Psoas muscle (tissue), 8 donors: ENCODE results near the gene BTBD7. TPM values are rescaled to one million over a fixed set of nuclear protein-coding genes. Genes with fewer than 3 reads are reported as not detected.

ENCODE experiments used
- ATAC-seq, 4 donors: fragments of 200-7000 bp; cut with Tn5 transposase; one replicate each; pipeline ENCODE4 v1.9.1; 2020; ENCODE audit warnings: moderate library complexity in 3 of 4, mild to moderate bottlenecking in 2 of 4
- DNase-seq, 2 donors: peaks; one replicate each; pipeline ENCODE4 v3.0.0-alpha.2; 2020
- H3K27ac ChIP-seq: fragments of 200-600 bp; one replicate; pipeline ENCODE4 v1.8.0; 2022
- H3K27me3 ChIP-seq, 3 donors: fragments of 200-600 bp in 1 of 3; one replicate each; pipeline versions ENCODE4 v1.6.1 to v1.8.0; 2013 to 2022; ENCODE audit warnings: low read length in 2 of 3, mild to moderate bottlenecking in 2 of 3, moderate library complexity in 1 of 3; ENCODE audit not compliant: insufficient read depth in 3 of 3
- H3K36me3 ChIP-seq, 2 donors: fragments of 200-600 bp in 1 of 2; one replicate each; pipeline versions ENCODE4 v1.6.1 to v1.8.0; 2013 to 2022; ENCODE audit warnings: low read depth in 1 of 2, mild to moderate bottlenecking in 1 of 2, moderate library complexity in 1 of 2; ENCODE audit not compliant: insufficient read depth in 1 of 2
- H3K4me1 ChIP-seq: fragments of 200-600 bp; one replicate; pipeline ENCODE4 v1.8.0; 2022
- H3K4me3 ChIP-seq: fragments of 200-600 bp; one replicate; pipeline ENCODE4 v1.8.0; 2022; ENCODE audit warnings: mild to moderate bottlenecking
- H3K9me3 ChIP-seq: fragments of 200-600 bp; one replicate; pipeline ENCODE4 v1.8.0; 2022
- CTCF ChIP-seq: fragments of 200-600 bp; IDR thresholded peaks from one replicate; pipeline ENCODE4 v1.8.0; 2022; ENCODE audit warnings: antibody characterized with exemption
- WGBS, 3 donors: extraction: QIAGEN DNeasy Blood & Tissue Kit; methylation state at CpG; one replicate each; pipeline versions ENCODE4 v1.1.6 to v1.1.7; 2013; 5-methylcytosine and 5-hydroxymethylcytosine counted together
- intact Hi-C, 2 donors: fragments of 100-400 bp; cut with DNase I; formaldehyde crosslinking; loops; one replicate each; pipeline versions ENCODE4 v1.11.0 to v1.14.2; 2022
- polyA plus RNA-seq, 3 donors: library from polyadenylated mRNA; stranded (reverse); fragments of 200-250 nt; gene quantifications; one replicate each; pipeline ENCODE4 v1.2.3, GENCODE V29; 2013
- total RNA-seq, 4 donors: library from RNA; stranded (reverse); fragmentation: NEBNext Ultra II Directional in 2 of 4; extraction: Animal tissue kit (Norgen Biotek cat#: 25700) in 2 of 4; gene quantifications; one replicate each; pipeline versions ENCODE4 v1.2.1 to v1.2.4, GENCODE V29; 2021 to 2023
- donor health status: healthy with polysubstance abuse.
- donor health status: DM: no; HTN: no; CAD: no; lungs with moderate emphysema.
- donor health status: Bipolar disorder and iron deficiency.
- donor health status: healthy.
- donor health status: DM: yes; HTN: yes; CAD: no.
- donor health status: DM: no; HTN: no; CAD: no.
- donor health status: DM: no; HTN: no; CAD: no.
- donor health status: DM: yes; HTN: yes; CAD: no.

The BTBD7 gene
- total and polyA plus RNA-seq, 7 donors = 6.0 to 24.9 (median 18.9) TPM

GRCh38 chr14:93305725-93306418 lies 27.0 kb downstream of the BTBD7 start:
- no peak for DNase-seq
- H3K4me3 ChIP-seq = no peak overlapping the region
- H3K27ac ChIP-seq = no peak overlapping the region
- intact Hi-C loops = no loop called here
- H3K27me3 ChIP-seq = no peaks in the 10 kb centered on the region
- peaks cover 31% of the 10 kb centered on the region for H3K4me1 ChIP-seq
- no peak for TF ChIP-seq CTCF
- ATAC-seq = no peak
- no peaks in the 10 kb centered on the region for H3K9me3 ChIP-seq
- 69 to 84% (median 82%) methylated on average over 6 of the region's 6 CpGs for WGBS, 3 donors
- H3K36me3 ChIP-seq = no peaks in the 10 kb centered on the region

GRCh38 chr14:93304771-93305170 lies 28.1 kb downstream of the BTBD7 start:
- Histone ChIP-seq H3K4me3 (no peak overlapping the region), H3K4me1 (peaks cover 33% of the 10 kb centered on the region), H3K9me3 (no peaks in the 10 kb centered on the region), H3K27me3 (no peaks in the 10 kb centered on the region), H3K36me3 (no peaks in the 10 kb centered on the region), H3K27ac (no peak overlapping the region)
- intact Hi-C loops = no loop called here
- TF ChIP-seq CTCF = no peak
- DNase-seq (no peak), ATAC-seq (no peak)
- 95 to 100% (median 99%) methylated on average over 1 of the region's 1 CpG for whole genome bisulfite sequencing, 3 donors

- WGBS, 3 donors = 57 to 65% (median 59%) methylated on average over 3 of the region's 3 CpGs
- no peak for ATAC-seq
Measured at GRCh38 chr14:93303659-93304058, 29.2 kb downstream of the BTBD7 start.

GRCh38 chr14:93302688-93303581 lies 29.9 kb downstream of the BTBD7 start:
- no peaks in the 10 kb centered on the region for H3K36me3 ChIP-seq
- no peaks in the 10 kb centered on the region for H3K9me3 ChIP-seq
- WGBS, 3 donors = 90 to 96% (median 91%) methylated on average over 12 of the region's 12 CpGs
- intact Hi-C loops = no loop called here
- ATAC-seq = no peak
- peaks cover 42% of the 10 kb centered on the region for H3K4me1 ChIP-seq
- DNase-seq = no peak
- TF ChIP-seq CTCF = no peak
- H3K27me3 ChIP-seq = no peaks in the 10 kb centered on the region
- no peak overlapping the region for H3K4me3 ChIP-seq
- H3K27ac ChIP-seq = no peak overlapping the region

More at GRCh38 chr14:93303659-93304058, 29.2 kb downstream of the BTBD7 start:
- no peak overlapping the region for H3K4me3 ChIP-seq
- no peaks in the 10 kb centered on the region for H3K36me3 ChIP-seq
- TF ChIP-seq CTCF = no peak
- H3K4me1 ChIP-seq = peaks cover 40% of the 10 kb centered on the region
- H3K9me3 ChIP-seq = no peaks in the 10 kb centered on the region
- DNase-seq = no peak
- no peaks in the 10 kb centered on the region for H3K27me3 ChIP-seq
- intact Hi-C loops = no loop called here
- H3K27ac ChIP-seq = no peak overlapping the region
